ENCODE data around the gene FDX1.

The FDX1 gene

GRCh38 chr11:110446594-110446993, 16.8 kb downstream of the FDX1 start:
- no peak overlapping the region for H3K4me3 ChIP-seq (ENCODE audit: low read length)
- DNase-seq (ENCODE audit: low read depth): no peak
- TF ChIP-seq, protein P1, sequence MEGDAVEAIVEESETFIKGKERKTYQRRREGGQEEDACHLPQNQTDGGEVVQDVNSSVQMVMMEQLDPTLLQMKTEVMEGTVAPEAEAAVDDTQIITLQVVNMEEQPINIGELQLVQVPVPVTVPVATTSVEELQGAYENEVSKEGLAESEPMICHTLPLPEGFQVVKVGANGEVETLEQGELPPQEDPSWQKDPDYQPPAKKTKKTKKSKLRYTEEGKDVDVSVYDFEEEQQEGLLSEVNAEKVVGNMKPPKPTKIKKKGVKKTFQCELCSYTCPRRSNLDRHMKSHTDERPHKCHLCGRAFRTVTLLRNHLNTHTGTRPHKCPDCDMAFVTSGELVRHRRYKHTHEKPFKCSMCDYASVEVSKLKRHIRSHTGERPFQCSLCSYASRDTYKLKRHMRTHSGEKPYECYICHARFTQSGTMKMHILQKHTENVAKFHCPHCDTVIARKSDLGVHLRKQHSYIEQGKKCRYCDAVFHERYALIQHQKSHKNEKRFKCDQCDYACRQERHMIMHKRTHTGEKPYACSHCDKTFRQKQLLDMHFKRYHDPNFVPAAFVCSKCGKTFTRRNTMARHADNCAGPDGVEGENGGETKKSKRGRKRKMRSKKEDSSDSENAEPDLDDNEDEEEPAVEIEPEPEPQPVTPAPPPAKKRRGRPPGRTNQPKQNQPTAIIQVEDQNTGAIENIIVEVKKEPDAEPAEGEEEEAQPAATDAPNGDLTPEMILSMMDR (conservative IDR thresholded peaks at IDR 0.05; ENCODE audit: low read length): no peak

- no peak overlapping the region for H3K4me3 ChIP-seq (ENCODE audit: low read length)
- TF ChIP-seq, protein P1 (conservative IDR thresholded peaks at IDR 0.05; ENCODE audit: low read length): no peak
- no peak for DNase-seq (ENCODE audit: low read depth)
These were observed 17.6 kb downstream of the FDX1 start for GRCh38 chr11:110447343-110447742.

DNA sequence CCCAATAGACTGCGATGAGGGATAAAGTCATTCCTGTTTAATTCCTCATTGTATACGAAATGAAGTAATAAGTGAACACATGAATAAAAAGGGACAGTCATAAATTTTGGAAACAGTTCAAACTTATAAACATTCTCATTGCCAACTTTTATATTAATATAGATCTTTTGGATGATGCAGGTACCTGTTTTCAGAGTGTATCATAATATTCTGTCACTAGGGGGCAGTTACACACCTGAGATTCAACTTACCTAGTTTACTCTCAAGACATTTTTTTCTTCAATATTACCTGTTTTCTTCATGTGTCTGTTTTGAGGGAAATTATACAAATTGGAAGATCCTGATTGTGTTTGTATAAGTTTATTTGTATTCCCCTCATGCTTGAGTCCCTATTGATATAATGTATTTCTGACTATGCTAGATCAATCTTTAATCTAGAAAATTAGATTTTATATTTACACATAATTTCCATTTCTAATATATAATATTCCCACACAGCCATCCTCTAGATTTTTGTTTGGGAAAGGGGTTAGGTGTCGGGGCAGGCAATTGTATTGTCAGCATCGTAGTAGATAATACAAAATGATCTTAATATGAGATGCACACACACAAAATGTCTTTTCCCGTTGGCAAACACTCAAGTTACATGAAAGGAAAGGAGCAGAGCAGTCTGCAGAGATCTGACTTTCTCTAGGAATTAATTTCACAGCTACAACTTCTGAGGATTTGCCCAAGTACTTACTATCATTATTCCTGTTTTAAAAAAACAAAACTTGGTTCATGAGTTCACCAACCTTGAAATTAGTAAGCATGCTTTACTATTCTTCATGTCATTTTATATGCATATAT, 18.4 kb downstream of the FDX1 start:
- DNase-seq (ENCODE audit: low read depth): no peak
- TF ChIP-seq, protein P1 (conservative IDR thresholded peaks at IDR 0.05; ENCODE audit: low read length): peak; percentile 24
- no peak overlapping the region for H3K4me3 ChIP-seq (ENCODE audit: low read length)

DNA sequence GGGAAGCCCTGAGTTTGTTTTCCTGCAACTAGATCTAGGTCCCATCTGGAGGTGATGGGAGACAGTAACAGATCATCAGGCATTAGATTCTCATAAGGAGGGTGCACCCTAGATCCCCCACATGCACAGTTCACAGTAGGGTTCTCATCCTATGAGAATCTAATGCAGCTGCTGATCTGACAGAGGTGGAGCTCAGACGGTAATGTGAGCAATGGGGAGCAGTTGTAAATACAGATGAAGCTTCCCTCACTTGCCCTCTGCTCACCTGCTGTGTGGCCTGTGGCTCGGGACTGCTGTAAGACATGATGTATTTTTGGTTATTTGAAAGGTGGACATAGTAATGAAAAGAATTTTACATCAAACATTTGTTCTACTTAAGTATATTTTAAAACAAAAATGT, 20.5 kb downstream of the FDX1 start:
- no peak overlapping the region for H3K4me3 ChIP-seq (ENCODE audit: low read length)
- no peak for DNase-seq (ENCODE audit: low read depth)
- TF ChIP-seq, protein P1 (conservative IDR thresholded peaks at IDR 0.05; ENCODE audit: low read length): no peak

DNA sequence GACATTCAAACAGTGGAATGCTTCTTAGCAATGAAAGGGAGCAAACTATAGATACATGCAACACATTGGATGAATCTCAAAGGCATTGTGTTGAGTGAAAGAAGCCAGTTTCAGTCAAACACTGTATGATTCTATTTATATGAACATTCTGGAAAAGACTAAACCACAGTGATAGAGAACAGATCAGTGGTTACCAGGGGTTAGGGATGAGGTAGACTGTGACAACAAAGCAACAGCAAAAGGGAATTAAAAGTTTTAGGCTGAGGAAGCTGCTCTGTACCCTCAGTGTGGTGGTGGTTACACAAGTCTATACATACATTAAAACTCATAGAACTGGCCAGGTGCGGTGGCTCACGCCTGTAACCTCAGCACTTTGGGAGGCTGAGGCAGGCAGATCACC, 23.0 kb downstream of the FDX1 start:
- H3K4me3 ChIP-seq (ENCODE audit: low read length): no peak overlapping the region
- TF ChIP-seq, protein P1 (conservative IDR thresholded peaks at IDR 0.05; ENCODE audit: low read length): no peak
- DNase-seq (ENCODE audit: low read depth): no peak

DNA sequence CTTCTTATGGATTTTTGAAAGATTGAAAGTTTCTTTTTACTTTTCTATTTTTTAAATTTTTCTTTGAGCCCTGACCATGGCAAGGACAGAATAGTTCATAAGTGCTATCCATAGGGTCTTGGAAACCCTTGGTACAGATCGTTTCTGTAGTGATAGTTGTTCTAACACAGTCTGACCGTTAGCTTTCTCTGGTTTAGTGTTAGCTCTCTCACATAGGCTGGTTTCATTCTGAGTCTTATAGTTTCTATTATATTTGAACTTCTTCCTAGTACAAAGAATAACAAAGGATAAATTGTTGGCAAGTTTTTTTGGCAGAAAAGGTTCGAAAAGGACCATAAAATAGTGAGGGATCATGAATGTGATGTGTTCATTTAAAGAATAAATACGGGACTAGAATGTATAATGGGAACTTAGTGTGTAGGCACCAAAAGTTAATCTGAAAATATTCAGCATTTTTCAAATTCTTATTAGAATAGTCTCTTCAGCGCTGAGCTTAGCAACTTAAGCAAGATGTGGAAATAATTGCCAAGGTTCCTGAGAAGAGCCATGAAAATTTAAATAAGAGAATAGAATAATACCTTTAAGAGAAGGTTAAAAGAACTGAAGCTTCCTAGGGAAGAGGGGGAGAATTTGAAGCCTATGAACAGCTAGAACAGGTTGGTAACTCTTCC, 24.1 kb downstream of the FDX1 start:
- no peak for DNase-seq (ENCODE audit: low read depth)
- TF ChIP-seq, protein P1 (conservative IDR thresholded peaks at IDR 0.05; ENCODE audit: low read length): no peak
- H3K4me3 ChIP-seq (ENCODE audit: low read length): no peak overlapping the region

DNA sequence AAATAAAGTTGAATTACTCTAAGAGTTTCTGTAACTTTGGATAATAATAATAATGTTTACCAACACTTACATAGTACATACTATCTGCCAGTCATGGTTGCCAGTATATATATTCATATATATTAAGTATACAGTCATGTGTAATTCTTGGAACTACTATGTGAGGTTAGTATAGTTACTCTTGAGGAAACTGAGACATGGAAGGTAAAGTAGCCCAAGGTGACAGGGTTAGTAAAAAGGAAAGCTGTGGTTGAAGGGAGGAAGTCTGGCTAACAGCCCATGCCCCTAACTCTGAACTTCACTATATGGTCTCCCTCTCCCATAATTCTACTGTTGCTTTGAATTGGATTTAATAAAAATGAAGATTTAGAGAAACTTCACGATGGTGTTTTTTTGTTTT, 24.9 kb downstream of the FDX1 start:
- DNase-seq (ENCODE audit: low read depth): no peak
- TF ChIP-seq, protein P1 (conservative IDR thresholded peaks at IDR 0.05; ENCODE audit: low read length): no peak
- H3K4me3 ChIP-seq (ENCODE audit: low read length): no peak overlapping the region

Data from AG10803 (cell line).